ENCODE data around the gene CDKL4. TPM values are rescaled to one million over a fixed set of nuclear protein-coding genes. Genes with fewer than 3 reads are reported as not detected.
A peak's percentile ranks its signal among the peaks of the same experiment; 100 is the strongest.
"Not testable (repeated sequence)": the region's sequence is repeated elsewhere in the genome, so short reads cannot be mapped to it uniquely, and the experiment has no call there.

The CDKL4 gene
- polyA plus RNA-seq, 3 donors: not detected

DNA sequence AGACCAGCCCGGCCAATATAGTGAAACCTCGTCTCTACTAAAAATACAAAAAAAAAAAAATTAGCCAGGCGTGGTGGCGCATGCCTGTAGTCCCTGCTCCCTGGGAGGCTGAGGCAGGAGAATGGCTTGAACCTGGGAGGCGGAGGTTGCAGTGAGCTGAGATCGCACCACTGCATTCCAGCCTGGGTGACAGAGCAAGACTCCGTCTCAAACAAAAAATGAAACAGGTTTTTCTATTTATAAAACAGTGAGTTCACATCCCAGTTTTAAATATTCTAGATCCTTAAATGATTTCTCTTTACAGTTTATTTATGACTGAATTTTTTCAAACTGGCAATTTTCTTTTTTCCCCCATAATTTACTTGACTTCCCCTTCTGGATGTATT is 102.8 kb downstream of the CDKL4 start:
- WGBS (ENCODE audit: insufficient coverage): 100% methylated on average over 2 of the region's 7 CpGs
- H3K27ac Mint-ChIP-seq: peak overlapping the region; percentile 68 to 83 (median 76)
- H3K36me3 Mint-ChIP-seq; H2AFZ ChIP-seq (ENCODE audit: insufficient read depth, low read depth, low read length, poor library complexity, severe bottlenecking); H3K79me2 ChIP-seq (ENCODE audit: insufficient read depth, low read length); H3K9me3 Mint-ChIP-seq; H3K27me3 ChIP-seq (ENCODE audit: control insufficient read depth in 2 of 2, insufficient read depth in 2 of 2, low read length in 2 of 2); DNase-seq; H3K27me3 Mint-ChIP-seq (ENCODE audit: low read depth in 3 of 3); H4K20me1 ChIP-seq (ENCODE audit: insufficient read depth, low read length); H3K9me3 ChIP-seq (replicated peaks in 1 of 2; ENCODE audit: control insufficient read depth in 1 of 2, insufficient read depth in 1 of 2, low read length in 2 of 2); intact Hi-C loops (cut with micrococcal nuclease); H3K36me3 ChIP-seq (replicated peaks in 1 of 2; ENCODE audit: control insufficient read depth in 1 of 2, insufficient read depth in 2 of 2, low read length in 2 of 2); H3K9ac ChIP-seq (ENCODE audit: insufficient read depth, low read length, poor library complexity, severe bottlenecking): not testable (repeated sequence)
- Histone ChIP-seq H3K4me1 (ENCODE audit: control insufficient read depth in 1 of 2, insufficient read depth in 2 of 2, low read length in 2 of 2) (peaks cover 49 to 56% of the 10 kb centered on the region in 2 donors), H3K4me3 (replicated peaks in 1 of 3; ENCODE audit: low read depth in 2 of 3, low read length in 3 of 3) (peak overlapping the region in 1 of 3 experiments; percentile 34), H3K4me2 (replicated peaks; ENCODE audit: extremely low read depth, low read length, poor library complexity, severe bottlenecking) (peak overlapping the region; percentile 49), H3K27ac (ENCODE audit: low read depth in 1 of 2, low read length in 2 of 2) (peak overlapping the region; percentile 49 to 50)
- H3K4me1 Mint-ChIP-seq: peaks cover 56% of the 10 kb centered on the region
- peak overlapping the region; percentile 22 to 29 for H3K4me3 Mint-ChIP-seq

DNA sequence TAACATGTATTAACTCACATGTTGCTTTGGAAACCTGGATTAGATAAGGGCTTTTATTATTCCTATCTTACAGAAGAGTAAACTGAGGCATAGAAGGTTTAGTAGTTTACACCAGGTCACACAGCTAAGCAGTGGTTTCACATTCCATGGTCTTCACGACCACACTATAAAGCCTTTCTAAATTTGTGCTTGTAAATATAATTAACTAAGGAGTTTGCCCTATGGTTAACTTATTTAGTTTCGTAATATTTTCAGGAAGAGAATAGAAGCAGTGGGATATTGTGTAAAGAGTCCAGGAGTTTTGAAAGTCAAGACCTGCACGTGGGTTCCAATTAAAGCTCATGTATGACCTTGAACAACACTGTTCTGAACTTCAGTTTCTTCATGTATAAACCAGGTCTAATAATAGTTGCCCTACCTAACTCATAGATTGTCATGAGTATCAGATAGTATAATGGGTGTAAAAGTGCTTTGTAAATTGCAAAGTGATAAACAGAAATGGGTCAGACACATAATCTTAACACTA is 103.4 kb downstream of the CDKL4 start:
- peak overlapping the region; percentile 49 to 50 for H3K27ac ChIP-seq (ENCODE audit: low read depth in 1 of 2, low read length in 2 of 2)
- no CpG with 5 or more reads among the region's 3 CpGs for WGBS (ENCODE audit: insufficient coverage)
- Mint-ChIP-seq H3K36me3 (no peaks in the 10 kb centered on the region), H3K27ac (peak overlapping the region; percentile 68 to 83 (median 76)), H3K27me3 (ENCODE audit: low read depth in 3 of 3) (peaks cover 0 to 1% (median 0%) of the 10 kb centered on the region in 3 donors), H3K4me1 (peaks cover 61% of the 10 kb centered on the region), H3K9me3 (peaks cover 0 to 5% (median 0%) of the 10 kb centered on the region in 7 donors), H3K4me3 (peak overlapping the region in 1 of 2 donors; percentile 30)
- TF ChIP-seq, protein P1, sequence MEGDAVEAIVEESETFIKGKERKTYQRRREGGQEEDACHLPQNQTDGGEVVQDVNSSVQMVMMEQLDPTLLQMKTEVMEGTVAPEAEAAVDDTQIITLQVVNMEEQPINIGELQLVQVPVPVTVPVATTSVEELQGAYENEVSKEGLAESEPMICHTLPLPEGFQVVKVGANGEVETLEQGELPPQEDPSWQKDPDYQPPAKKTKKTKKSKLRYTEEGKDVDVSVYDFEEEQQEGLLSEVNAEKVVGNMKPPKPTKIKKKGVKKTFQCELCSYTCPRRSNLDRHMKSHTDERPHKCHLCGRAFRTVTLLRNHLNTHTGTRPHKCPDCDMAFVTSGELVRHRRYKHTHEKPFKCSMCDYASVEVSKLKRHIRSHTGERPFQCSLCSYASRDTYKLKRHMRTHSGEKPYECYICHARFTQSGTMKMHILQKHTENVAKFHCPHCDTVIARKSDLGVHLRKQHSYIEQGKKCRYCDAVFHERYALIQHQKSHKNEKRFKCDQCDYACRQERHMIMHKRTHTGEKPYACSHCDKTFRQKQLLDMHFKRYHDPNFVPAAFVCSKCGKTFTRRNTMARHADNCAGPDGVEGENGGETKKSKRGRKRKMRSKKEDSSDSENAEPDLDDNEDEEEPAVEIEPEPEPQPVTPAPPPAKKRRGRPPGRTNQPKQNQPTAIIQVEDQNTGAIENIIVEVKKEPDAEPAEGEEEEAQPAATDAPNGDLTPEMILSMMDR (IDR thresholded peaks at IDR 0.05): no peak
- no peaks in the 10 kb centered on the region for H3K9me3 ChIP-seq (replicated peaks in 1 of 2; ENCODE audit: control insufficient read depth in 1 of 2, insufficient read depth in 1 of 2, low read length in 2 of 2)
- peak overlapping the region in 1 of 3 experiments; percentile 34 for H3K4me3 ChIP-seq (replicated peaks in 1 of 3; ENCODE audit: low read depth in 2 of 3, low read length in 3 of 3)
- no peak overlapping the region for H3K9ac ChIP-seq (ENCODE audit: insufficient read depth, low read length, poor library complexity, severe bottlenecking)
- peak in 2 of 3 donors; percentile 20 to 45 for DNase-seq
- no peaks in the 10 kb centered on the region for H3K79me2 ChIP-seq (ENCODE audit: insufficient read depth, low read length)
- H3K27me3 ChIP-seq (ENCODE audit: control insufficient read depth in 2 of 2, insufficient read depth in 2 of 2, low read length in 2 of 2): no peaks in the 10 kb centered on the region
- no peak overlapping the region for H2AFZ ChIP-seq (ENCODE audit: insufficient read depth, low read depth, low read length, poor library complexity, severe bottlenecking)
- intact Hi-C loops (cut with micrococcal nuclease): no loop called here
- H3K4me1 ChIP-seq (ENCODE audit: control insufficient read depth in 1 of 2, insufficient read depth in 2 of 2, low read length in 2 of 2): peaks cover 49 to 56% of the 10 kb centered on the region in 2 donors
- H4K20me1 ChIP-seq (ENCODE audit: insufficient read depth, low read length): no peaks in the 10 kb centered on the region
- peak overlapping the region; percentile 47 for H3K4me2 ChIP-seq (replicated peaks; ENCODE audit: extremely low read depth, low read length, poor library complexity, severe bottlenecking)
- H3K36me3 ChIP-seq (replicated peaks in 1 of 2; ENCODE audit: control insufficient read depth in 1 of 2, insufficient read depth in 2 of 2, low read length in 2 of 2): no peaks in the 10 kb centered on the region

All from CD14-positive monocyte (primary cell).